Neural progenitor cell (in vitro differentiated cells): ENCODE measurements around the gene KAT7. TPM values are rescaled to one million over a fixed set of nuclear protein-coding genes. Genes with fewer than 3 reads are reported as not detected.

ENCODE experiments used
- DNase-seq: peaks from one replicate; pipeline ENCODE4 v3.0.0-alpha.2; 2016; ENCODE audit warnings: low spot score
- H2AFZ ChIP-seq: fragments of 200-600 bp; sonication (generic); replicated peaks from 2 replicates; pipeline ENCODE4 v1.6.1; 2016; ENCODE audit warnings: antibody characterized with exemption
- H3F3A ChIP-seq: fragments of 200-600 bp; sonication (generic); 2 replicates; pipeline ENCODE4 v1.6.1; 2016; ENCODE audit warnings: antibody characterized with exemption, low read depth
- H3K27ac ChIP-seq: fragments of 200-600 bp; sonication (generic); 2 replicates; pipeline ENCODE4 v1.5.1; 2016; ENCODE audit warnings: mild to moderate bottlenecking
- H3K27me3 ChIP-seq: fragments of 200-600 bp; sonication (generic); 2 replicates; pipeline ENCODE4 v1.6.1; 2016; ENCODE audit warnings: mild to moderate bottlenecking, moderate library complexity
- H3K36me3 ChIP-seq: fragments of 200-600 bp; sonication (generic); 2 replicates; pipeline ENCODE4 v1.5.1; 2016
- H3K4me1 ChIP-seq: fragments of 200-600 bp; sonication (generic); 2 replicates; pipeline ENCODE4 v1.6.1; 2016; ENCODE audit warnings: mixed run types
- H3K4me2 ChIP-seq: fragments of 200-600 bp; sonication (generic); 2 replicates; pipeline ENCODE4 v1.6.1; 2016
- H3K4me3 ChIP-seq: fragments of 200-600 bp; sonication (generic); 2 replicates; pipeline ENCODE4 v1.5.1; 2016
- H3K79me2 ChIP-seq: fragments of 200-600 bp; sonication (generic); 2 replicates; pipeline ENCODE4 v1.6.1; 2016; ENCODE audit warnings: low read depth
- H3K9ac ChIP-seq: fragments of 200-600 bp; sonication (generic); 2 replicates; pipeline ENCODE4 v1.6.1; 2016
- H3K9me3 ChIP-seq: fragments of 200-600 bp; sonication (generic); 2 replicates; pipeline ENCODE4 v1.5.1; 2016; ENCODE audit warnings: low read depth
- H4K20me1 ChIP-seq: fragments of 200-600 bp; sonication (generic); 2 replicates; pipeline ENCODE4 v1.6.1; 2016; ENCODE audit warnings: low read depth
- H3K27ac Mint-ChIP-seq: 3 replicates; pipeline ENCODE4 v1.8.0; 2021; ENCODE audit warnings: mixed read lengths
- H3K27me3 Mint-ChIP-seq: 2 replicates; pipeline ENCODE4 v1.8.0; 2022; ENCODE audit warnings: low read depth, mild to moderate bottlenecking, inconsistent platforms, moderate library complexity, mixed read lengths; ENCODE audit not compliant: insufficient read depth
- H3K36me3 Mint-ChIP-seq: 3 replicates; pipeline ENCODE4 v1.8.0; 2021; ENCODE audit warnings: mixed read lengths
- H3K4me1 Mint-ChIP-seq: 3 replicates; pipeline ENCODE4 v1.8.0; 2021; ENCODE audit warnings: mixed read lengths
- H3K4me3 Mint-ChIP-seq: 3 replicates; pipeline ENCODE4 v1.8.0; 2021; ENCODE audit warnings: mild to moderate bottlenecking, moderate library complexity, mixed read lengths
- H3K9me3 Mint-ChIP-seq: 3 replicates; pipeline ENCODE4 v1.8.0; 2020; ENCODE audit warnings: mixed read lengths
- CTCF ChIP-seq: fragments of 200-600 bp; sonication (generic); IDR thresholded peaks from 2 replicates; pipeline ENCODE4 v1.5.1; 2017; ENCODE audit warnings: antibody characterized with exemption, mild to moderate bottlenecking
- EZH2 ChIP-seq: fragments of 200-600 bp; sonication (generic); IDR thresholded peaks from 2 replicates; pipeline ENCODE4 v1.6.1; 2017; ENCODE audit warnings: antibody characterized with exemption, mild to moderate bottlenecking, moderate library complexity
- EZH2phosphoT487 ChIP-seq: fragments of 200-600 bp; sonication (generic); IDR thresholded peaks from 2 replicates; pipeline ENCODE4 v1.6.1; 2017; ENCODE audit warnings: antibody characterized with exemption
- total RNA-seq: library from RNA; depleted of rRNA; stranded (reverse); fragments of >200 nt; gene quantifications from 2 replicates; pipeline ENCODE4 v1.2.3, GENCODE V29; 2015; ENCODE audit warnings: low replicate concordance

The KAT7 gene
- total RNA-seq, 1 donor from 2014 or later: 139 TPM

GRCh38 chr17:49829026-49829425 lies 40.5 kb downstream of the KAT7 start:
- no peak for TF ChIP-seq EZH2
- peaks cover 36% of the 10 kb centered on the region for H3K36me3 Mint-ChIP-seq
- Histone ChIP-seq H3K79me2 (no peaks in the 10 kb centered on the region), H3F3A (no peaks in the 10 kb centered on the region), H3K4me1 (peaks cover 3% of the 10 kb centered on the region), H2AFZ (no peak overlapping the region), H3K4me3 (no peak overlapping the region), H4K20me1 (no peaks in the 10 kb centered on the region), H3K9ac (no peak overlapping the region), H3K9me3 (no peaks in the 10 kb centered on the region), H3K4me2 (no peak overlapping the region), H3K27ac (no peak overlapping the region), H3K27me3 (no peaks in the 10 kb centered on the region), H3K36me3 (no peaks in the 10 kb centered on the region)
- H3K4me3 Mint-ChIP-seq: no peak overlapping the region
- DNase-seq: no peak
- no peak overlapping the region for H3K27ac Mint-ChIP-seq
- H3K4me1 Mint-ChIP-seq: no peaks in the 10 kb centered on the region
- H3K9me3 Mint-ChIP-seq: no peaks in the 10 kb centered on the region
- H3K27me3 Mint-ChIP-seq: peaks cover 3% of the 10 kb centered on the region

DNA sequence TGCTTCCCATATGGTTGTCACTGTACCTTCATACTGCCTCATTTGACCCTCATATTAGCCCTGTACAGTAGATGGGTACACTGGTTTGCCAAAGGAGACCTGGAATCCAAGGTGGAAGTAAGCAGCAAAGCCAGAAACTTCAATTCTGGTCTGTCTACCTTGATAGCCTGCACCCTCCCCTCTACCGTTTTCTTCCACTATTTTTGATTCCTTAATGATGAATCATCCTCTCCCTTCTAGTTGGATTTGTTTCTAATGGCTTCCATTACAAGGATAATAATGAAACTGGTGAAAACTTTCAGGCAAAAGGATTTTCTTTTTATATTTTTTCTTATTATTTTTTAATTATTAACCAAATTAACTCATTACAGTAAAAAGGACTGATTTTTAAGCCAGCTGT lies 42.1 kb downstream of the KAT7 start:
- Histone ChIP-seq H3F3A (no peaks in the 10 kb centered on the region), H3K9me3 (no peaks in the 10 kb centered on the region), H2AFZ (no peak overlapping the region), H3K4me2 (no peak overlapping the region), H3K4me1 (no peaks in the 10 kb centered on the region), H3K9ac (no peak overlapping the region), H3K4me3 (no peak overlapping the region), H3K79me2 (no peaks in the 10 kb centered on the region), H4K20me1 (no peaks in the 10 kb centered on the region), H3K36me3 (no peaks in the 10 kb centered on the region), H3K27ac (no peak overlapping the region), H3K27me3 (no peaks in the 10 kb centered on the region)
- Mint-ChIP-seq H3K27me3 (no peaks in the 10 kb centered on the region), H3K4me1 (no peaks in the 10 kb centered on the region), H3K36me3 (peaks cover 37% of the 10 kb centered on the region), H3K27ac (no peak overlapping the region), H3K4me3 (no peak overlapping the region), H3K9me3 (no peaks in the 10 kb centered on the region)
- no peak for TF ChIP-seq EZH2phosphoT487
- no peak for TF ChIP-seq EZH2
- TF ChIP-seq CTCF: no peak
- DNase-seq: no peak

DNA sequence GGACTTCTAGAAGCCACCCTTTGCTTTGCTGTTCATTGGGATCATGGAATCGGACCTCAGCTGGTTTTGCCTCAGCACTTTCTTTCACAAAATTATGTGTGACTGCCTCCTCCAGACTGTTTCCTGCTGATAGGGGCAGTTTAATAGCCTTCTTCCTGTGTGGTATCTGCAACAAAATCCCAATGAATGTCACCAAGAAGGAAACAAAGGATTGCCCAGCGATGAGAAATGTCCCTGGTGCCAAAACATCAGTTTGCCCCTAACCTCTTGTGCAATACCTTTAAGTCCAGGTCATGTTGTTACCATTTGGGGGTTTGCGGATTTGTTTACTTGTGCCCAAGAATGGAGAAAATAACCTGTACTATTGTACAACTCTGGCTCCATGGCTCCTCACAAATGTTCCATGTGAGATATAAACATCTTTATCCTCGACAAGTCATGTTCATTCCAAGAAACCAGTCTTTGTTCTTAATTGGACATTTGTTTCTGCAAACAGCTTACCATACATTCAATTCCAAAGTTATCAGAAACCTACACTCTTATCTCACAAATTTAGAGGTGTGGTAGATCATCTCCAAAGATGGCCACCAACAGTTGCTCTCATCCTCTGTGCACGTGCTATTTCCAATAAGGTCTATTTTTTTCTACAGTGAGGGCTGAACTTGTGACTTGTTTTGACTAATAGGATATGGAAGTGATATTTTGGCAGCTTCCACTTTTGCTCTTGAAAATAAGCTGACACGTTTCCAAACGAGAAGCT lies 44.5 kb downstream of the KAT7 start:
- Histone ChIP-seq H3K4me1 (no peaks in the 10 kb centered on the region), H3K9me3 (no peaks in the 10 kb centered on the region), H3K36me3 (no peaks in the 10 kb centered on the region), H3K9ac (no peak overlapping the region), H3K27me3 (no peaks in the 10 kb centered on the region), H2AFZ (no peak overlapping the region), H3K4me2 (no peak overlapping the region), H3F3A (peaks cover 5% of the 10 kb centered on the region), H4K20me1 (peaks cover 2% of the 10 kb centered on the region), H3K79me2 (no peaks in the 10 kb centered on the region), H3K4me3 (no peak overlapping the region), H3K27ac (no peak overlapping the region)
- no peak for TF ChIP-seq CTCF
- no peak for TF ChIP-seq EZH2
- TF ChIP-seq EZH2phosphoT487: no peak
- Mint-ChIP-seq H3K27ac (no peak overlapping the region), H3K9me3 (no peaks in the 10 kb centered on the region), H3K4me1 (no peaks in the 10 kb centered on the region), H3K27me3 (peaks cover 4% of the 10 kb centered on the region), H3K4me3 (no peak overlapping the region), H3K36me3 (peaks cover 28% of the 10 kb centered on the region)
- no peak for DNase-seq

- Mint-ChIP-seq H3K9me3 (no peaks in the 10 kb centered on the region), H3K27ac (no peak overlapping the region), H3K36me3 (peaks cover 23% of the 10 kb centered on the region), H3K4me3 (no peak overlapping the region), H3K4me1 (no peaks in the 10 kb centered on the region), H3K27me3 (peaks cover 4% of the 10 kb centered on the region)
- H3K27ac ChIP-seq: no peak overlapping the region
- no peak overlapping the region for H3K4me2 ChIP-seq
- H3K4me1 ChIP-seq: no peaks in the 10 kb centered on the region
- no peak overlapping the region for H2AFZ ChIP-seq
- H3K27me3 ChIP-seq: no peaks in the 10 kb centered on the region
- H3K9ac ChIP-seq: no peak overlapping the region
- TF ChIP-seq CTCF (no peak), EZH2phosphoT487 (no peak), EZH2 (no peak)
- no peak for DNase-seq
- H3K36me3 ChIP-seq: no peaks in the 10 kb centered on the region
- H3K79me2 ChIP-seq: no peaks in the 10 kb centered on the region
- H4K20me1 ChIP-seq: peaks cover 5% of the 10 kb centered on the region
- no peak overlapping the region for H3K4me3 ChIP-seq
- H3K9me3 ChIP-seq: no peaks in the 10 kb centered on the region
- H3F3A ChIP-seq: peaks cover 5% of the 10 kb centered on the region
These were observed 45.8 kb downstream of the KAT7 start for GRCh38 chr17:49834118-49834743.
